Colonic mucosa (tissue), 4 donors: ENCODE results near the gene NOS1. TPM values are rescaled to one million over a fixed set of nuclear protein-coding genes. Genes with fewer than 3 reads are reported as not detected.
A peak's percentile ranks its signal among the peaks of the same experiment; 100 is the strongest.

Experiments used
- DNase-seq: peaks from one replicate; pipeline ENCODE4 v3.0.0-alpha.2; 2020
- H3K27ac ChIP-seq: fragments of 200-600 bp; one replicate; pipeline ENCODE4 v1.8.0; 2021
- H3K27me3 ChIP-seq: fragments of 200-600 bp; one replicate; pipeline ENCODE4 v1.8.0; 2021
- H3K36me3 ChIP-seq: fragments of 200-600 bp; one replicate; pipeline ENCODE4 v1.8.0; 2021
- H3K4me1 ChIP-seq: fragments of 200-600 bp; one replicate; pipeline ENCODE4 v1.8.0; 2021; ENCODE audit warnings: mild to moderate bottlenecking
- H3K4me3 ChIP-seq: fragments of 200-600 bp; one replicate; pipeline ENCODE4 v1.8.0; 2021
- H3K9ac ChIP-seq, 2 donors: one replicate each; pipeline ENCODE4 v1.7.0; 2013; ENCODE audit warnings: control low read depth in 2 of 2, low read depth in 2 of 2, low read length in 2 of 2
- H3K9me3 ChIP-seq: fragments of 200-600 bp; one replicate; pipeline ENCODE4 v1.8.0; 2021
- CTCF ChIP-seq: fragments of 200-600 bp; IDR thresholded peaks from one replicate; pipeline ENCODE4 v1.8.0; 2022; ENCODE audit warnings: antibody characterized with exemption, mild to moderate bottlenecking
- intact Hi-C: fragments of 100-400 bp; cut with DNase I; formaldehyde crosslinking; loops from one replicate; pipeline ENCODE4 v1.14.1; 2022
- total RNA-seq, 2 donors: library from RNA; stranded (reverse); fragmentation: NEBNext Ultra II Directional in 1 of 2; extraction: Animal tissue kit (Norgen Biotek cat#: 25700) in 1 of 2; gene quantifications; one replicate each; pipeline ENCODE4 v1.2.1, GENCODE V29; 2021
- donor health status: healthy.
- donor health status: DM: no; HTN: no; CAD: no.
- donor health status: DM: no; HTN: no; CAD: no.

NOS1 gene
- 1 to 10 TPM in 1 of 2 donors, under 1 TPM in 1; 0.07 to 1.9 TPM for total RNA-seq

- DNase-seq = no peak
- no peak within 1 kb of the TSS for H3K9ac ChIP-seq
- TF ChIP-seq CTCF = no peak
- peaks cover 35% of the 10 kb centered on the region for H3K27me3 ChIP-seq
- H3K27ac ChIP-seq = no peak within 1 kb of the TSS
- H3K4me3 ChIP-seq = no peak within 1 kb of the TSS
- intact Hi-C loops = loop anchor here (10.0 kb wide), 1 partner anchor 127 kb away; no protein-coding TSS in a partner anchor
- H3K9me3 ChIP-seq = no peaks in the 10 kb centered on the region
- no peaks in the 10 kb centered on the region for H3K4me1 ChIP-seq
- no peaks in the 10 kb centered on the region for H3K36me3 ChIP-seq
Measured at GRCh38 chr12:117361347-117361751, at the start of gene NOS1. TSS of gene NOS1 (minus strand) at chr12:117361626. CDS start at chr12:117331069, 30,557 bp downstream.

- Histone ChIP-seq H3K4me3 (no peak overlapping the region), H3K27ac (no peak overlapping the region), H3K9ac (no peak overlapping the region), H3K36me3 (no peaks in the 10 kb centered on the region), H3K4me1 (no peaks in the 10 kb centered on the region), H3K27me3 (no peaks in the 10 kb centered on the region), H3K9me3 (no peaks in the 10 kb centered on the region)
- no peak for DNase-seq
- intact Hi-C loops = no loop called here
- no peak for TF ChIP-seq CTCF
Measured at GRCh38 chr12:117409286-117409685, 47.9 kb upstream of the NOS1 start.

GRCh38 chr12:117408161-117408791 lies 46.9 kb upstream of the NOS1 start:
- H3K4me3 ChIP-seq = no peak overlapping the region
- H3K9me3 ChIP-seq = no peaks in the 10 kb centered on the region
- no peak for TF ChIP-seq CTCF
- peak; percentile 19 for DNase-seq
- H3K4me1 ChIP-seq = no peaks in the 10 kb centered on the region
- H3K36me3 ChIP-seq = no peaks in the 10 kb centered on the region
- H3K9ac ChIP-seq = no peak overlapping the region
- intact Hi-C loops = no loop called here
- H3K27ac ChIP-seq = no peak overlapping the region
- H3K27me3 ChIP-seq = no peaks in the 10 kb centered on the region

GRCh38 chr12:117404940-117405339 lies 43.5 kb upstream of the NOS1 start:
- H3K27ac ChIP-seq = no peak overlapping the region
- TF ChIP-seq CTCF = no peak
- no peak overlapping the region for H3K9ac ChIP-seq
- intact Hi-C loops = no loop called here
- H3K27me3 ChIP-seq = no peaks in the 10 kb centered on the region
- no peaks in the 10 kb centered on the region for H3K9me3 ChIP-seq
- H3K4me1 ChIP-seq = no peaks in the 10 kb centered on the region
- H3K4me3 ChIP-seq = no peak overlapping the region
- H3K36me3 ChIP-seq = no peaks in the 10 kb centered on the region
- no peak for DNase-seq

GRCh38 chr12:117404203-117404853 lies 42.9 kb upstream of the NOS1 start:
- H3K9me3 ChIP-seq = no peaks in the 10 kb centered on the region
- no peak overlapping the region for H3K9ac ChIP-seq
- no peak for TF ChIP-seq CTCF
- no peak overlapping the region for H3K4me3 ChIP-seq
- H3K36me3 ChIP-seq = no peaks in the 10 kb centered on the region
- intact Hi-C loops = no loop called here
- H3K4me1 ChIP-seq = no peaks in the 10 kb centered on the region
- H3K27ac ChIP-seq = no peak overlapping the region
- no peak for DNase-seq
- no peaks in the 10 kb centered on the region for H3K27me3 ChIP-seq
